HG02840 (cell line): ENCODE data around the gene HPS6.

ENCODE experiments used
- ATAC-seq: cut with Tn5 transposase; IDR thresholded peaks from one replicate; pipeline ENCODE4 v1.9.1; 2021; ENCODE audit warnings: mild to moderate bottlenecking, moderate library complexity, moderate number of reproducible peaks; ENCODE audit not compliant: unreplicated experiment, low FRiP score

HPS6 gene

GRCh38 chr10:102115775-102116174, 50.6 kb downstream of the HPS6 start:
- no peak for ATAC-seq

GRCh38 chr10:102116656-102117055, 51.5 kb downstream of the HPS6 start:
- no peak for ATAC-seq
